ENCODE data around the gene LHPP.

- no peak for TF ChIP-seq CTCF (IDR thresholded peaks at IDR 0.05)
- no peak for TF ChIP-seq POLR2A (IDR thresholded peaks at IDR 0.05)
These were observed 43.7 kb downstream of the LHPP start for GRCh38 chr10:124505279-124505678.

Measured in heart left ventricle (tissue), 13 donors.